Daoy (cell line): ENCODE data around the gene SFMBT2. TPM values are rescaled to one million over a fixed set of nuclear protein-coding genes. Genes with fewer than 3 reads are reported as not detected.
"Not testable (repeated sequence)": the region's sequence is repeated elsewhere in the genome, so short reads cannot be mapped to it uniquely, and the experiment has no call there.

Experiments
- DNase-seq: peaks from one replicate; pipeline ENCODE4 v3.0.0-alpha.2; 2015; ENCODE audit warnings: low read depth
- total RNA-seq: library from RNA; depleted of rRNA; stranded (reverse); fragments of >200 nt; shearing (Covaris generic); gene quantifications from 2 replicates; pipeline ENCODE4 v1.2.3, GENCODE V29; 2014

SFMBT2 gene
- total RNA-seq, 1 experiment from 2014 or later: 4.6 TPM

DNA sequence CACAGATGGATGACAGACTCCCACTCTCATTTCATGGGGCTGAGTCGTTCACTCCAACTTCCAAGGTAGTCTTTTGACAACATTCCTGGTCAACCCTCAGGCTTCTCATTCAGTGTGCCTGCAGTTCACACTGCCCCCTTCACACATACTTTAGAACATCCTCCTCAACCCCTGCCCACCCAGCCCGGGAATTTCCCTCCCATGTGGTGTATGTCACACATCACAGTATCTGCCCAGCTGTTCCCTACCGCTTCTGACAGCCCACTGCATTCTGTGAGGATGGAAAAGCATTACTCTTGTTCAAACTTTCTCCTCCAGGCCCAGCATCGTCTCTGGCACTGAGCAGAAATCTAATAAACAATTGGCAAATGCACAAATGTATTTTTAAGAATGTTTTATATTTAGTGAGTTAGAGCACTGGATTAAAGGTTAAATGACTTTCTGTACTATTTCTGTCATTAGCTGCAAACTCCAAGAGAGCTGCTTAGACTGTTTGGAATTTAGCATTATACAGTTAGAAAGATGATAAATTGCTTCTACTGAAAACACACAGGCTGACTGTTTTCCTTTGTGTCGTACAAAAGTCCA is 110.4 kb downstream of the SFMBT2 start:
- peak; percentile 45 for DNase-seq

DNA sequence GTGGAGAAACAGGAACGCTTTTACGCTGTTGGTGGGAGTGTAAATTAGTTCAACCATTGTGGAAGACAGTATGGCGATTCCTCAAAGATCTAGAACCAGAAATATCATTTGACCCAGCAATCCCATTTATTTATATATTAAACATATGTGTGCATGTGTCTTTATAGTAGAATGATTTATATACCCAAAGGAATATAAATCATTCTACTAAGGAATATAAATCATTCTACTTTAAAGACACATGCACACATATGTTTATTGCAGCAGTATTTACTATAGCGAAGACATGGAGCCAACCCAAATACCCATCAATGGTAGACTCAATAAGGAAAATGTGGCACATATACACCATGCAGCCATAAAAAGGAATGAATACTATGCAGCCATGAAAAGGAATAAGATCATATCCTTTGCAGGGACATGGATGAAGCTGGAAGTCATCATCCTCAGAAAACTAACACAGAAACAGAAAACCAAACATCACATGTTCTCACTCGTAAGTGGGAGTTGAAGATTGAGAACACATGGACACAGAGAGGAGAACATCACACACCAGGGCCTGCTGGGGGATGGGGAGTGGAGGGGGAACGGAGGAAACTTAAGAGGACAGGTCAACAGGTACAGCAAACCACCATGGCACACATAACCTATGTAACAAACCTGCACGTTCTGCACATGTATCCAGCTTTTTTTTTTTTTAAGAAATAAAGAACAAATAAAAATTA is 111.1 kb downstream of the SFMBT2 start:
- not testable (repeated sequence) for DNase-seq

DNA sequence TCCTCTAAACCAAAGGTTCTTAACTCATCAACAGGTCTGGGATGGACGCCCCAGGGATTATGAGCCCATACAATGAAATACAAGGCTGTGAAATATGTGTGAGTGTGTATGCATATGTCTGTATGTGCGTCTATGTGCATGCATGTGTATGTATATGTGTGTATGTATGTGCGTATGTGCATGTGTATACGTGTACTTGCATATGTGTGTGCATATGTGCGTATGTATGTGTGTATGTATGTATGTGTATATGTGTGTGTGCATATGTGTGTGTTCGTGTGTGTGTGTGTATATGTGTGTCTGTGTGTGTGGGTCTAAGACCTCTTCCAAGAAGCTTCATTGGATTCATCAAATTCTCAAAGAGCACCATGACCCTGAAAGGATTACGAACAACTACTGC is 112.3 kb downstream of the SFMBT2 start:
- DNase-seq: no peak

DNA sequence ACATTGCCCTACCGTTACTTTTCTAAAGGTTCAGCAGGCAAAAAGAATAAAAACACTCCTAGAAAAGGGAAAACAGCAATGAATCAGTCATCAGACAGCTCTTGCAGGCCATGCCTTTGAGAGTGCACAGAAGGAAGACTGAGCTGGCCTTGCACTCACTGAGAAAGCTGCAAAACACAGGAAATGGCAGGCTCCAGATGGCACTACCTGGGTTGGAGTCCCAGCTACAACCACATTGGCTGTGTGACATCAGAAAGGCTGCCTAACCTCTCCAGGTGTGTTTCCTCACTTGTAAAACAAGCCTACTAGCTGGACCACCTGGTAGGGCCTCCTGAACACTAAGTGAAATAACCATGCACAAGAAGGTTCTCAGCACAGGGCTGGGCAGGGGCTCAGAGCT is 113.7 kb downstream of the SFMBT2 start:
- DNase-seq: no peak

DNA sequence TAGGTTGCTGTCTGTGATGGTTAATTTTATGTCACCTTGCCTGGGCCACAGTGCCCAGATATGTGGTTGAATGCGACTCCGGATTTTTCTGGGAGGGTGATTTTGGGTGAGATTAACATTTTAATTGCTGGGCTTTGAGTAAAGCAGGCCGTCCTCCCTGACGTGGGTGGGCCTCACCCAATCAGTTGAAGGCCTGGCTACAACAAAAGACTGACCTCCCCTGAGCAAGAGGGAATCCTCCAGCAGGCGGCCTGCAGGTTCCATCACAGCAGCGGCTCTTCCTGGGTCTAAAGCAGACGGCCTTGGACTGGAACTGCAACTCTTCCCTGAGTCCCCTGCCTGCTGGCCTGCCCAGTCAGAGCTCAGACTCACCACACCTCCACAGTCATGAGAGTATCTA is 114.2 kb downstream of the SFMBT2 start:
- DNase-seq: no peak

DNA sequence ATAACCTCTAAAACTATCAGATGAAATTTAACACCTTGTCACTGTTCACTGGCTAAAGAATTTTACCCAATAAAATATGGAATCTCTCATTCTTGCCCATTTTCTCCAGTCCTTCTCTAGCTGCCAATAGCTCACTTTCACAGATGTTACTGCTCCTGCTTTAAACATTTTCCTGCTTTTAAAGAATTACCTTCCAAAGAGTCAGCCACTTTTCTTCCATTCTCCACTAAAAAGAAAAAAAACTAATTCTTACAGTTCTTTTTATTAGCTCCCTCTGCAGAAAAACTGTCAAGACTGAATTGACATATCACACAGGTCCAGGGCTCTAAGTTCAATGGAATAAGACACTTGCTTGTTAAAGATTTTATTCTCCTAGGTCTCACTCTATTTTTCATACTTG is 114.8 kb downstream of the SFMBT2 start:
- no peak for DNase-seq

DNA sequence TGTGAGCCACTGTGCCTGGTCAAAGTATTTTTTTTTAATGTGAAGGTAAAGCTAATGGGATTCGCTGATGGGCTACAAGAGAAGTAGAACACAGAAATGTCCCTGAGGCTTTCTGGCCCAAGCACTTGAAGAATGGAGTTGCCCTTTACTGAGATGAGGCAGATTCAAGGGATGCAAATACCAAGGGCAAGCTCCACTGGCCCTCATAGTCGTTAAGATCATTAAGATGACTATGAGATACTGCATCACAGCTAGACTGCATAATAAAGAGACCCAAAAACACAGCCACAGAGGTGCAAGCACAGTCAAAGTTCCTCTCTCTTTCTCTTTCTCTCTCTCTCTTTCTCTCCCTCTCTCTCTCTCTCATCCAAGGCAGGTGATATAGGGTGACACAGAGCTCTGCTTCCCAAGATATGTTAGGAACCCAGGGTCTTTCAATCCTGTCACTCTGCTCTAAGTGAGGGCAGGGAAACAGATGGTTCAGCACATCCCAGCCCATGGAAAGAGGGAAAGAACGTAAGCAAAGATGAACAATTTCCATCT is 117.4 kb downstream of the SFMBT2 start:
- no peak for DNase-seq

DNA sequence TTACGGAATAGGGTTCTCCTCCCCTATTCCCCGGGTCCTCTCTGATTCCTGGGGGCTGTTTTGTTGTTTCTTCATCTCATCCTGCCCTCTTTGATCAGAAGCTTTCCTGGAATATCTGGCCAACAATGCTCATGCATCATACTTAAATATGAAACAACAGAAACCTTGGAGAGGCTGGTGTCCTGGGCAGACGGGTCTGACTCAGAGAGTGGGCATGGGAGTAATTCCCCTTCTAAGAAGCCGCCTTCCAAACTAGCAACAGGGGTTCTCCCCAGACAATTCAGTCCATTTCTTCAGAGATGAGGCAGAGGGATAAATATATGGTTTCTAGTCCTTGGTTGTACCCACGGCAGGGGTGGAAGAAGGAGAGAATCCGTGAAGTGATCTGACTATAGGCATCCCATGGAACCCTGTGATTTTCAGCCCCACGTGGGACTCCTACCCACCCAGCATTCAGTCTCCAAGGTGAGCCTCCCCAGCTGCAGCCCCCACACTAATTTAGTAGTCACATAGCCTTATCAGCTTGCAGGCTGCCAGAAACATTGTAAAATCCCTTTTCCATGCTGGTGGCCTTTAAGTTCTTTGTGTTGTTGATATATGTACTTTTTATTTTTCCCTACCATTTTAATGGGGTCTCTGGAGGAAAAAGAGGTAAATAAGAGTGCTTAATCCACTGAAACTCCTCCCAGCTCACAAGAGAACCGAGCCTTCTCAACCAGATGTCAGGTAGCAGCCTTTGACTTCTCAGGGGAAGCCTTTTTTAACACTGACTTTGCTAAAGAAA is 119.2 kb downstream of the SFMBT2 start:
- peak; percentile 28 for DNase-seq

DNA sequence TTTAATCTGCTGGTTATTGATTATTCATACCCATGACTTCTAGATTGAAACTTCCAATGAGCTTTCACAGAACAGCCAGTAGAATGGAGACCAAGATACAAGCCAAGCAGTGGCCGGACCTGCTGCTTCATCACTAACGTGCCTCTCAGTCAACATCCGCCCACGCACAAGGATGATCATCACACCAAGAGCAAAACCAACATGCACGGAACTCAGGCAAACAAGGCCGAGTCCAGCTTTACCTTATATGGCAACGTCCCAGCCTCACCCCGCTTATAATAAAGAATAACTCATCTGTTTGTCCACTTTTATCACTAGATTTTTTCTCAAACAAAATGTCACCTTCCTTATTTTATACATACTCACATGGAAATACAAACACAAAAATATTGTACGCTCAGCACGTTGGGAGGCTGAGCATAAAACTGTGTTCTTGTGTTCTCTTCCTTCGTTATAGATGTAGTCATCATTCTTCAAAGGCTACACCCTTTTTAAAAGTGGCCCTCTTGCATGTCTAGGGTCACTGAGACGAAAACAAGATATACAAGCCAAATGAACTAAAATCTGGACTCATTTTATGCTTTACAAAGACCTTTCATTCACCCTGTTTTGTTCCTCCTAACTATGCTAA is 122.7 kb downstream of the SFMBT2 start:
- DNase-seq: peak; percentile 20

DNA sequence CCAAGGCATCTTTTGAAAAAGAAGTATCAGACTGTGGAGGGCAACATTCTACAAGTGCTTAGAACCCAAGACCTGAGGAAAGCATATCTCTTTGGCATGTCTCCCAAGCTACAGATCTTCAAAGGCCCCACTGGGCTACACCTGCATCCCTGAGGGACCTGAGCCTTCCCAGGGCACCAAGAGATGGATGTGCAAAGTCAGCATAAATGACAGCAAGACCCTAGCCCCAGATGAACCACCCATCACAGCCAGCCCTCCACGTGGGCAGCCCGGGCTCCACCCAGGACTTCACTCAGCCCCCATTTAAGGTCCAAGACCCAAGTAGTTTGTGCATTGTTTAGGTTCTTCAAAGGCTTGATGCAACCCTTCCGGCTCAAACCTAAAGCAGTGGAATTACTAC is 123.5 kb downstream of the SFMBT2 start:
- no peak for DNase-seq

DNA sequence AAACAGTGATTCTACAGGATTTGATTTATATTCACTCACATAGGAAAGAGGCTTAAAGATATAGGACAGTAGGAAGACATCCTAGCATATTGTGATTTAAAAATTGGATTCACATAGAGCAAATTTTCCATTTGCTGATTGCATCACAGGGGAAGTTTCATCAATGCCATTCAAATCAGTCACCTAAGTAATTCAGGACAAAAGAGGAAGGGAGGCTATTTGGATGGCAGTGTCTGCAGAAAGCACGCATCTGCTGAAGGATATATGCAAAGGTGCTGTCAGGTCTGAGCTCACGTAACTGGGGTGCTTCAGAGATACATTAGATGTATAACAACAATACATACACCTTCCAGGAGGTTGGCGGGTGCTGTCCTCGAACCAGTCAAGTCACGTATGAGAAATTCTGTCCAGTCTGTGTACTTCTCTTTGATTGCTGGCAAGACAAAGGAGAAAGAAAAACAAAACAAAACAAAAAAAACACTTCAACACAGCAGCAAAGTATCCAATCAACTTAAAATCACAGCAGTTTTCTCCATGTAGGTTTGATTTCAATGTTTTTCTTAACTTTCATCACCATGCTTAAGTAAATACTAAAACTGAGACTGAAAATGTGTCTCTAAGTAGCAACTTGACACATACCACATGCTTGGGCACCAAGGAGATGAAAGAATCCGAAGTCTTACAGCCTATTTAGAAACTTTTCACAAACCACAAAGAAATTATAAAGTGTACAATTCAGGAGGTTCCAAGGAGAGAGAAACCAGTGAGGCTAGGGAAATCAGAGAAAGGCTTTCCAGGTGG is 125.1 kb downstream of the SFMBT2 start:
- DNase-seq: no peak

DNA sequence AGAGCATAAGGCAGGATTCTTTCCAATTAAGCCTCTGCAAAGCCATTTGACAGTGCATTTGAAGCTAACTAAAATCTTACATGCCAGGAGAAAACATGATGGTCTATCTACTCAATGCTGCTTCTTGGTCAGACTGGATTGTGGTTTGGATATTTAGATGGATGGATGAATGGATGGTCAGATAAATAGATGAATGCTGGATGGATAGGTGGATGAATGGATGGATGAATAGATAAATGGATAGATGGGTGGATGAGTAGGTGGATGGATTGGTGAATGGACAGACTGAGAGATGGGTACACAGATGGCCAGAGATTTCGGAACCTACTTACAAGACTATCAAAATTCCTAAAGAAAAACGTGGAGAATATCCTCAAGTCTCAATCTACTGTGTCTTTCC is 127.6 kb downstream of the SFMBT2 start:
- no peak for DNase-seq

DNA sequence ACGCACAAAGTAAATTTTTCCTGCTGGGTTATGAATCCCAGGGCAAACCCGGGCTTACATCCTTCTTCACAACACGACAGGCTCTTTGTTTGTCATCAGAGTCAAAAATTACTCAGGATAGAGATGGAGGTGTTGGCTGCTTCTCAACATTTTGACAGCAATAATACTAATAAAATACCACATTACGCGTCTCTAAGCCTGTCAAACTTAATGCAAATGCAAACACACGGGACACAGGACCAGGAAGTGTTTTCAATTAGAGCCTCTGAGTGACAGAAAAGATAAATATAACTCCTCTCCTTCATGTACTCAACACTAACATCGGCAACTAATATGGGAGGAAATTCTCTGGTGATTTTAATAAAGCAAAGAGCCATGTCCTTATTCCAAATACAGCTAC is 128.4 kb downstream of the SFMBT2 start:
- DNase-seq: no peak

DNA sequence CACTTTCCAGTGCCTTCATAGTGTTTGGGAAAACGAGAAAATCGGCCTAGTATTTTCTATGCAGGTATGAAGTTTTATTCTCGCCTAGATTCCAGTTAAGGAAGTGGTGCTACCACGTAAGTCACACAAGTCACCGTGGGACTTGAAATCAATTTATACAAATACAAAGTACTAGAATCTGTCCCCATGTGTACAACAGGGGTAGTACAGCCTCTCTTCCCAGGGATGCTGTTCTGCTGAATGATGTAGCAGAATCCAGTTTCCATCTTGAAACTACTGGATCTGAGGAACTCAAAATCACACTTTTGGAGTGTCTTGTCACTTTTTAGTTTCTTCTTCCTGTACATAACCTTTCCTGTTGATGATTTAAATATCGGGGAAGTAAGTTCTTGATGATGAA is 129.4 kb downstream of the SFMBT2 start:
- no peak for DNase-seq

DNA sequence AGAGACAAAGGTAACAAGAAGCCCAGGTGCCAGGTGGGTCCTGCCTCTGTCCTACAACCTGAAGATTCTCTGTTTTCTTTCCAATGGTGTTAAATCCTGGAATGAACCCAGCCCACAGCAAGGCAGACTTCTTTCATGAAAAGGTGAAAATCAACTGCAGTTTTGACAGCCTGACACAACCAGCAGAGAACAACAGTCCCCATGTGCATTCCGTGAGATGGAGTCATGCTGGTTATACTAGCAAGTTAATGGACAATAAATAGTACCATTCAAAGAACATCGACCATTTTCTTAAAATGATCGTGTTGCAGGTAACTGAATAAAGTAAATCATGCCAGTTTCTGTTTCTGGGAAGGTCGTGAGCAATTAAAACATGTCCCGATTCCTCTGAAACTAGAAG is 131.5 kb downstream of the SFMBT2 start:
- no peak for DNase-seq

DNA sequence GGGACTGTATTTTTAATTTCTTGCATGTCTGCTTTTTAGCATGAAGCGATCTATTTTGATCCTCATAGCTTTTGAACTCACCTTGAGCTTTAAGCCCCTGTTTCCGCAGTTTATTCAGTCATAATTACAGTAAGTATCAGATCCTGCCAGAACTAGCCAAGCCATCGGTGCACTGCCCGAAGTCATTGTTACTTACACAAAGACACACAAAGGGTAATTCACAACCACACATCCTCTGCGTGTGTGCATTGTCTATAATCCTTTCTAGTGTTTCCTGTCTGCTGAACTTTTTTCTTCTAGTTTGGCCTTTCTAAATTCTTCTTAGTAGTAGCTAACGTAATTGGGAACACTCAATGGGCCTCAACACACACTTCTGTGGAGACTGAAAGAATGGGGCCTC is 133.0 kb downstream of the SFMBT2 start:
- no peak for DNase-seq

DNA sequence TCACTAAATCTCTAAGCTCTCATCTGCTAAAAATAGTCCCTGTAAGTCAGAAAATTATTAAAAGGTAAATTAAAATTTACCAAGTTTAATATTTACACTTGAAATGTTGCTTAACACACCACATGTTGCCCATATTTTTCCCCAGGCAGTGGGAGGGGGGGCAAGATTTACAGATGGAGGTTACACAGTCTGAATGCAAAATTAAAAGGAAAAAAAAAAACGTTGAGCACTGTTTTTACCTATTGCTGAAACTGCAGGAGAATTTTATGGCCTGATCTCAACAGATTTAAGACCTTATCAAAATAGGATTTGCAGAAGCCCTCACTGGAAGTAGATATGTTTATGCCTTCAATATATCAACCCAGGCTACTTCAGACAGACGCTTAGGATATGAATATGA is 133.4 kb downstream of the SFMBT2 start:
- no peak for DNase-seq

DNA sequence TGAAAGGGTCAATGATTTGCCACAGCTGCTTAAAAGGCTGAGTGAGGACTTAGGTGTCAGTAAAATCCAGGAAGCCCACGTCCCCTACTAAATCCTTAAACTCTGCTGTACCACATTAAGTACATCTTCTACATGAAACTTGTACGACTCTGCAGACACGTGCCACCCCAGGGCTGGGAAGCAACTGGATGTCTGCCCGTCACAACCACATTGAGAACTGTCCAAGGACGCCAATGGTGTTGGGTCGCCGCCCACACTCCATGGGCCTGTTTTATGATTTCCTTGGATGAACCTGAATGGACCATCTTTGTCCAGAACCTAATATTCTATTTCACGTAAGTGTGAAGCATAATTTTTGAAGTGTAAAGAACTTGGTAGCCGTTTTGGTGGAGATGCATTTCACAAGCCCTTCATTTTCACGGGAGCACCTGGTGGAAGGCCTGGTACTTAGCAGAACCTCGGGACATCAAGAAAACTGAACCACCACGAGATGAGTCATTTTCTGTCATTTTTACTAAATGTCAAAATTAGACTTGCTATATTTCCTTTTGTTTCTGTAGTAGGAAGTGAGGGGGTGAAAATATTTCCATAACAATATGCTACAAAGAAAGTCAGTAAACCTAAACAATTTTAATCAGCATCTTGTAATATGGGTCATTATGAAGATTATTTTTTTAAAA is 134.9 kb downstream of the SFMBT2 start:
- no peak for DNase-seq

DNA sequence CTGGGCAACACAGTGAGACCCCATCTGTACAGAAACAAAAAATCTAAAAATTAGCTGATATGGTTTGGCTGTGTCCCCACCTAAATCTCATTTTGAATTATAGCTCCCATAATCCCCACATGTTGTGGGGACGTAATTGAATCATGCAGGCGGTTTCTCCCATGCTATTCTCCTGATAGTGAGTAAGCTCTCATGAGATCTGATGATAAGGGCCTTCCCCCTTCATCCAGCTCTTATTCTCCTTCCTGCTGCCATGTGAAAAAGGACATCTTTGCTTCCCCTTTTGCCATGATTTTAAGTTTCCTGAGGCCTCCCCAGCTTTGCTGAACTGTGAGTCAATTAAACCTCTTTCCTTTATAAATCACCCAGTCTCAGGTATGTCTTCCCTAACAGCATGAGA is 136.5 kb downstream of the SFMBT2 start:
- DNase-seq: no peak

DNA sequence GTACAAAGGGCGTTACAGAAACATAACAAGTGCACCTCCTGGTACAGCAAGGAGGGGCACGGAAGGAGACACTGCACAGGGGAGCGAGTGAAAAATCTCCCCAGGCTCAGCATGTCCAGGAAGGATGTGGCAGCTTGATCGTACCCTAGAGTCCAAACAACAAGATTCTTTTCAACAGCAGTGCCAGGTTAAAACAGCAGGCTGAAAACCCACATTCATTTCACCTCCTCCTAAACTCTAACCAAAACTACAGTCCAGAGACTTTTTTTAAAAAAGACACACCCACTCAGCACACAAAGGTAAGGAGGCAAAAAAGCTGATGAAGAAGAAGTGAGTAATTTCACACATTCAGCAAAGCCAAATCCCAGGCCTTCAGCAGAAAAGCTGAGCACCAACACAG is 138.8 kb downstream of the SFMBT2 start:
- DNase-seq: no peak

DNA sequence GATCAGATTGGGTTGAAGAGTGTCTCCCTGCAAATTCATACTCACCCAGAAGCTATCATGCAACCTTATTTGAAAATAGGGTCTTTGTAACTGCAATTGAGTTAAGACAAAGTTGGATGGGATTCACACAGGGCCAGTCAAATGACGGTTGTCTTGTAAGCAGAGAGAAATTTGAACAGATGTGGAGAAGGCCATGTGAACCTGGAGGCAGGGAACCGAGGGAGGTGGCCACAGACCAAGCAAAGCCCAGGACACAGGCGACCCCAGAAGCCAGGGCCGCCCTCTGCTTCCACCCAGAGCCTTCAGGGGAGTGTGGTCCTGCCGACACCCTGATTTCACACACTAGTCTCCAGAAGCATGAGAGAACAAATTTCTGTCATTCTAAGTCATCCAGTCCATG is 140.8 kb downstream of the SFMBT2 start:
- no peak for DNase-seq
